ENCODE results near the gene TMEM273.

The TMEM273 gene

GRCh38 chr10:49115015-49115795, 73.0 kb downstream of the TMEM273 start, which contains the start of gene VSTM4:
TSS of gene VSTM4 (minus strand) at chr10:49115522. CDS start at chr10:49115485, 37 bp downstream.
- no peak for DNase-seq

- no peak for DNase-seq
Measured at GRCh38 chr10:49114718-49115014, 73.5 kb downstream of the TMEM273 start.

- DNase-seq: no peak
Measured at GRCh38 chr10:49113741-49114141, 74.5 kb downstream of the TMEM273 start.

GRCh38 chr10:49112851-49113250, 75.3 kb downstream of the TMEM273 start:
- DNase-seq: no peak

GRCh38 chr10:49112098-49112497, 76.1 kb downstream of the TMEM273 start:
- no peak for DNase-seq

GRCh38 chr10:49111320-49111698, 76.9 kb downstream of the TMEM273 start:
- DNase-seq: no peak

- no peak for DNase-seq
Measured at GRCh38 chr10:49110684-49111319, 77.4 kb downstream of the TMEM273 start.

- no peak for DNase-seq
Measured at GRCh38 chr10:49109669-49110340, 78.4 kb downstream of the TMEM273 start.

- DNase-seq: no peak
Measured at GRCh38 chr10:49108656-49109055, 79.5 kb downstream of the TMEM273 start.

GRCh38 chr10:49107887-49108267, 80.3 kb downstream of the TMEM273 start:
- DNase-seq: no peak

GRCh38 chr10:49107111-49107886, 80.9 kb downstream of the TMEM273 start:
- DNase-seq: no peak

- DNase-seq: peak; percentile 48
Measured at GRCh38 chr10:49106451-49106850, 81.7 kb downstream of the TMEM273 start.

GRCh38 chr10:49105076-49105475, 83.1 kb downstream of the TMEM273 start:
- no peak for DNase-seq

All from MV-4-11 (cell line).